ENCODE results near the gene USP32. TPM values are rescaled to one million over a fixed set of nuclear protein-coding genes. Genes with fewer than 3 reads are reported as not detected.

Gene USP32
- total and polyA plus RNA-seq, 4 donors = 11.6 to 103 (median 42.9) TPM

DNA sequence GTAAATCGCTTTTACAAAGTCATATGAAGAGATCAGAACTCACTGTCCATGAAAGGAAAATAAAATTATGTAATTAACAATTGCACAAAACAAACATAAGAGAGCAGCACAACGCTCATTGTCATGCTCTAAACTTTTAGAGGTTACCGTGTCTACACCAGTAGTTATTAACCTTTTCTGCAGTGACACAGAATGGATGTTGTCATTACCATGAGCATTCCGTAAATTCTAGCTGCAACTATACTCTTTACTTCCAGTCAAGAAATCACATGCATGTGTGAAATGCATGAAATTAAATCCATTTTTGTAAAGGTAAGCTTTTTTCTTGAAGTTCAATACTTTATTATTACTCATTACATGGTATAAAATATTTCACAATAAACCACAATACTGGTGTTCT lies 38.2 kb downstream of the USP32 start:
- no peak overlapping the region for H3K9ac ChIP-seq (ENCODE audit: low read depth in 1 of 2, low read length in 2 of 2)
- H3K4me3 ChIP-seq (ENCODE audit: low read depth in 1 of 3, low read length in 3 of 3) = no peak overlapping the region
- TF ChIP-seq, protein P1, sequence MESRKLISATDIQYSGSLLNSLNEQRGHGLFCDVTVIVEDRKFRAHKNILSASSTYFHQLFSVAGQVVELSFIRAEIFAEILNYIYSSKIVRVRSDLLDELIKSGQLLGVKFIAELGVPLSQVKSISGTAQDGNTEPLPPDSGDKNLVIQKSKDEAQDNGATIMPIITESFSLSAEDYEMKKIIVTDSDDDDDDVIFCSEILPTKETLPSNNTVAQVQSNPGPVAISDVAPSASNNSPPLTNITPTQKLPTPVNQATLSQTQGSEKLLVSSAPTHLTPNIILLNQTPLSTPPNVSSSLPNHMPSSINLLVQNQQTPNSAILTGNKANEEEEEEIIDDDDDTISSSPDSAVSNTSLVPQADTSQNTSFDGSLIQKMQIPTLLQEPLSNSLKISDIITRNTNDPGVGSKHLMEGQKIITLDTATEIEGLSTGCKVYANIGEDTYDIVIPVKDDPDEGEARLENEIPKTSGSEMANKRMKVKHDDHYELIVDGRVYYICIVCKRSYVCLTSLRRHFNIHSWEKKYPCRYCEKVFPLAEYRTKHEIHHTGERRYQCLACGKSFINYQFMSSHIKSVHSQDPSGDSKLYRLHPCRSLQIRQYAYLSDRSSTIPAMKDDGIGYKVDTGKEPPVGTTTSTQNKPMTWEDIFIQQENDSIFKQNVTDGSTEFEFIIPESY (IDR thresholded peaks at IDR 0.05) = no peak
- TF ChIP-seq JUND (IDR thresholded peaks at IDR 0.05) (no peak), RXRA (IDR thresholded peaks at IDR 0.05) (no peak), YY1 (IDR thresholded peaks at IDR 0.05) (no peak), FOXA1 (IDR thresholded peaks at IDR 0.05) (no peak), HNF4G (IDR thresholded peaks at IDR 0.05) (no peak), SP1 (IDR thresholded peaks at IDR 0.05) (no peak)
- TF ChIP-seq, protein P2, sequence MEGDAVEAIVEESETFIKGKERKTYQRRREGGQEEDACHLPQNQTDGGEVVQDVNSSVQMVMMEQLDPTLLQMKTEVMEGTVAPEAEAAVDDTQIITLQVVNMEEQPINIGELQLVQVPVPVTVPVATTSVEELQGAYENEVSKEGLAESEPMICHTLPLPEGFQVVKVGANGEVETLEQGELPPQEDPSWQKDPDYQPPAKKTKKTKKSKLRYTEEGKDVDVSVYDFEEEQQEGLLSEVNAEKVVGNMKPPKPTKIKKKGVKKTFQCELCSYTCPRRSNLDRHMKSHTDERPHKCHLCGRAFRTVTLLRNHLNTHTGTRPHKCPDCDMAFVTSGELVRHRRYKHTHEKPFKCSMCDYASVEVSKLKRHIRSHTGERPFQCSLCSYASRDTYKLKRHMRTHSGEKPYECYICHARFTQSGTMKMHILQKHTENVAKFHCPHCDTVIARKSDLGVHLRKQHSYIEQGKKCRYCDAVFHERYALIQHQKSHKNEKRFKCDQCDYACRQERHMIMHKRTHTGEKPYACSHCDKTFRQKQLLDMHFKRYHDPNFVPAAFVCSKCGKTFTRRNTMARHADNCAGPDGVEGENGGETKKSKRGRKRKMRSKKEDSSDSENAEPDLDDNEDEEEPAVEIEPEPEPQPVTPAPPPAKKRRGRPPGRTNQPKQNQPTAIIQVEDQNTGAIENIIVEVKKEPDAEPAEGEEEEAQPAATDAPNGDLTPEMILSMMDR (IDR thresholded peaks at IDR 0.05; ENCODE audit: low read depth, low read length, missing input control) = no peak
- H3K27me3 ChIP-seq (ENCODE audit: control insufficient read depth in 4 of 4, insufficient read depth in 4 of 4, low read length in 3 of 4) = no peaks in the 10 kb centered on the region
- no peaks in the 10 kb centered on the region for H3K36me3 ChIP-seq (ENCODE audit: control insufficient read depth in 4 of 4, insufficient read depth in 3 of 4, low read depth in 1 of 4, low read length in 3 of 4)
- no peak for DNase-seq (ENCODE audit: low spot score)
- peak overlapping the region in 1 of 2 donors; percentile 65 for H3K27ac ChIP-seq (ENCODE audit: low read depth in 1 of 2, low read length in 2 of 2)
- 49% methylated on average over 4 of the region's 4 CpGs for WGBS
- no peaks in the 10 kb centered on the region for H3K9me3 ChIP-seq (ENCODE audit: control insufficient read depth in 4 of 4, low read length in 3 of 4)
- peaks cover 12 to 36% (median 25%) of the 10 kb centered on the region in 4 donors for H3K4me1 ChIP-seq (ENCODE audit: control insufficient read depth in 4 of 4, insufficient read depth in 4 of 4, low read length in 3 of 4)

DNA sequence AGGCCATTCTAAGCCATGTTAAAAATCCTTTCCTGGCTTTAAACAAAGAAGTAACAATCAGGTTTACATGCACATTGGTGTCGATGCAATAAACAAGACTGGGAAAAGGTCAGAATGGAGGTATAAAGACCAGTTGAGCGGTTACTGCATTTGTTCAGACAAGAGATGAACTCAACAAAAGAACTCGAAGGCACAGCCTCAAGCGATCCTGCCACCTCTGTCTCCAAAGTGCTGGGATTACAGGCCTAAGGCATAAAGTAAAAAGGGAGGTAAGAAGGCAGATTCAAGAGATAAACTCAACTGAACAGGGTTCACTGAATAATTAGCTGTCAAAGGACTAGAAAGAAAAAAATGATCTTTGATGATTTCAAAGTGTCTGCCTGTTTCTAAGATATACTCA lies 39.4 kb downstream of the USP32 start:
- TF ChIP-seq TAF1 (conservative IDR thresholded peaks at IDR 0.05) = no peak
- TF ChIP-seq, protein P2 (IDR thresholded peaks at IDR 0.05; ENCODE audit: low read depth, low read length, missing input control) = no peak
- TF ChIP-seq, protein P3, sequence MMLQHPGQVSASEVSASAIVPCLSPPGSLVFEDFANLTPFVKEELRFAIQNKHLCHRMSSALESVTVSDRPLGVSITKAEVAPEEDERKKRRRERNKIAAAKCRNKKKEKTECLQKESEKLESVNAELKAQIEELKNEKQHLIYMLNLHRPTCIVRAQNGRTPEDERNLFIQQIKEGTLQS (IDR thresholded peaks at IDR 0.05) = no peak
- no peak for TF ChIP-seq GABPA (IDR thresholded peaks at IDR 0.05 in 1 of 2, conservative IDR thresholded peaks at IDR 0.05 in 1 of 2)
- TF ChIP-seq, protein P4, sequence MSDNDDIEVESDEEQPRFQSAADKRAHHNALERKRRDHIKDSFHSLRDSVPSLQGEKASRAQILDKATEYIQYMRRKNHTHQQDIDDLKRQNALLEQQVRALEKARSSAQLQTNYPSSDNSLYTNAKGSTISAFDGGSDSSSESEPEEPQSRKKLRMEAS (IDR thresholded peaks at IDR 0.05) = no peak
- WGBS = 97% methylated on average over 4 of the region's 4 CpGs
- Histone ChIP-seq H3K4me1 (ENCODE audit: control insufficient read depth in 4 of 4, insufficient read depth in 4 of 4, low read length in 3 of 4) (peaks cover 12 to 36% (median 25%) of the 10 kb centered on the region in 4 donors), H3K4me3 (ENCODE audit: low read depth in 1 of 3, low read length in 3 of 3) (no peak overlapping the region), H3K36me3 (ENCODE audit: control insufficient read depth in 4 of 4, insufficient read depth in 3 of 4, low read depth in 1 of 4, low read length in 3 of 4) (no peaks in the 10 kb centered on the region), H3K27me3 (ENCODE audit: control insufficient read depth in 4 of 4, insufficient read depth in 4 of 4, low read length in 3 of 4) (no peaks in the 10 kb centered on the region), H3K27ac (ENCODE audit: low read depth in 1 of 2, low read length in 2 of 2) (no peak overlapping the region), H3K9ac (ENCODE audit: low read depth in 1 of 2, low read length in 2 of 2) (no peak overlapping the region), H3K9me3 (ENCODE audit: control insufficient read depth in 4 of 4, low read length in 3 of 4) (no peaks in the 10 kb centered on the region)
- no peak for DNase-seq (ENCODE audit: low spot score)
